Measurements from ENCODE around the gene TCF3. TPM values are rescaled to one million over a fixed set of nuclear protein-coding genes. Genes with fewer than 3 reads are reported as not detected.

The TCF3 gene
- total RNA-seq, 1 experiment from 2014 or later: 304 TPM

DNA sequence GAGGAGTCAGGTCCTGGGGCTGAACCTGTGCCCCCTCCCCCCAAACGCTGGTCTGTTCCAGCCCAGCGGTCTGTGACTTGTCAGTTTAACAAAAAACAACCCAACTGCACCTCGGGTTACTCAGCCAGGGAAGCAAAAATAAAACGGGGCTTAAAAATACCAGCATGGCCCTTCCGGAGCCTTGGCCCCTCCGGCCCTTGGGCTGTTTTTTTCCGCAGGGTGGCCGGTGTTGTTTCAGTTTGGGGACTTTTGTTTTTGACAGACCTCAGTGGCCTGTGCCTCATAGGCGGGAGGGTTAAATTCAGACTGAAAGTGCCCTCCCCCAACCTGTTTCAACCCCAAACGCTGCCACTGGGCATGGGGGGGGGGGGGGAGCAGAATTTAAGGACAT lies 4.0 kb downstream of the TCF3 start:
- peaks cover 8% of the 10 kb centered on the region for H3K23me2 ChIP-seq (ENCODE audit: insufficient read length, low read depth, low read length, poor library complexity, severe bottlenecking)
- no peak overlapping the region for H3K4me2 ChIP-seq (ENCODE audit: insufficient read depth, insufficient read length, low read length)
- H3K36me3 Mint-ChIP-seq (ENCODE audit: insufficient read depth in 1 of 3, low read depth in 3 of 3): peaks cover 28 to 62% (median 46%) of the 10 kb centered on the region in 3 experiments
- no peak overlapping the region for H3K56ac ChIP-seq (ENCODE audit: insufficient read length, low read depth, low read length)
- WGBS (ENCODE audit: extremely low coverage, insufficient read length, low lambda C conversion rate): no CpG with 5 or more reads among the region's 10 CpGs
- H2AK5ac ChIP-seq (ENCODE audit: insufficient read length, low read length): no peak overlapping the region
- H4K91ac ChIP-seq (ENCODE audit: insufficient read length, low read depth, low read length): no peak overlapping the region
- no peak overlapping the region for H2BK12ac ChIP-seq (ENCODE audit: insufficient read length, low read depth, low read length)
- DNase-seq: no peak
- no peak overlapping the region for H3T11ph ChIP-seq (ENCODE audit: low read length)
- no peak overlapping the region for H2BK5ac ChIP-seq (ENCODE audit: insufficient read length, low read length)
- H3K4me3 Mint-ChIP-seq: no peak overlapping the region
- H3K79me2 ChIP-seq (ENCODE audit: insufficient read depth, low read length): peaks cover 9% of the 10 kb centered on the region; the same call in 1 of the 2 replicates
- H3K4me1 ChIP-seq (ENCODE audit: insufficient read depth, low read length): no peaks in the 10 kb centered on the region
- H3K23ac ChIP-seq (ENCODE audit: insufficient read length, low read depth, low read length): no peak overlapping the region
- H4K5ac ChIP-seq (ENCODE audit: insufficient read length, low read depth, low read length): no peak overlapping the region
- no peaks in the 10 kb centered on the region for H3K9me3 ChIP-seq (ENCODE audit: control insufficient read depth, low read depth, low read length)
- H3K9me3 Mint-ChIP-seq: peaks cover 0 to 2% of the 10 kb centered on the region in 2 experiments; a peak in 2 of 5 replicates
- peaks cover 10 to 18% of the 10 kb centered on the region in 2 experiments for H3K4me1 Mint-ChIP-seq
- TF ChIP-seq, protein P1, sequence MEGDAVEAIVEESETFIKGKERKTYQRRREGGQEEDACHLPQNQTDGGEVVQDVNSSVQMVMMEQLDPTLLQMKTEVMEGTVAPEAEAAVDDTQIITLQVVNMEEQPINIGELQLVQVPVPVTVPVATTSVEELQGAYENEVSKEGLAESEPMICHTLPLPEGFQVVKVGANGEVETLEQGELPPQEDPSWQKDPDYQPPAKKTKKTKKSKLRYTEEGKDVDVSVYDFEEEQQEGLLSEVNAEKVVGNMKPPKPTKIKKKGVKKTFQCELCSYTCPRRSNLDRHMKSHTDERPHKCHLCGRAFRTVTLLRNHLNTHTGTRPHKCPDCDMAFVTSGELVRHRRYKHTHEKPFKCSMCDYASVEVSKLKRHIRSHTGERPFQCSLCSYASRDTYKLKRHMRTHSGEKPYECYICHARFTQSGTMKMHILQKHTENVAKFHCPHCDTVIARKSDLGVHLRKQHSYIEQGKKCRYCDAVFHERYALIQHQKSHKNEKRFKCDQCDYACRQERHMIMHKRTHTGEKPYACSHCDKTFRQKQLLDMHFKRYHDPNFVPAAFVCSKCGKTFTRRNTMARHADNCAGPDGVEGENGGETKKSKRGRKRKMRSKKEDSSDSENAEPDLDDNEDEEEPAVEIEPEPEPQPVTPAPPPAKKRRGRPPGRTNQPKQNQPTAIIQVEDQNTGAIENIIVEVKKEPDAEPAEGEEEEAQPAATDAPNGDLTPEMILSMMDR (conservative IDR thresholded peaks at IDR 0.05): no peak
- no peak overlapping the region for H2AFZ ChIP-seq (ENCODE audit: low read length)
- H2BK120ac ChIP-seq (ENCODE audit: low read depth, low read length, poor library complexity, severe bottlenecking): no peak overlapping the region
- H3K79me1 ChIP-seq (ENCODE audit: insufficient read depth, low read depth, low read length, poor library complexity, severe bottlenecking): peaks cover 9% of the 10 kb centered on the region
- H3K4ac ChIP-seq (ENCODE audit: low read depth, low read length): no peak overlapping the region
- H4K20me1 ChIP-seq (ENCODE audit: control insufficient read depth, insufficient read depth, insufficient read length): no peaks in the 10 kb centered on the region
- H4K8ac ChIP-seq (replicated peaks; ENCODE audit: insufficient read length, low read depth, low read length): no peak overlapping the region
- no peak overlapping the region for H3K27ac Mint-ChIP-seq
- no peak overlapping the region for H2BK20ac ChIP-seq (ENCODE audit: low read depth, low read length, poor library complexity, severe bottlenecking)
- no peak overlapping the region for H2BK15ac ChIP-seq (ENCODE audit: low read depth, low read length)
- no peak overlapping the region for H3K9ac ChIP-seq (ENCODE audit: extremely low read depth, insufficient read length, low read length)
- peaks cover 2% of the 10 kb centered on the region; the same call in 1 of the 2 replicates for H3K27me3 Mint-ChIP-seq (ENCODE audit: low read depth)
- no peaks in the 10 kb centered on the region for H3K27me3 ChIP-seq (ENCODE audit: insufficient read depth, low read length)
- H3K27ac ChIP-seq (ENCODE audit: insufficient read length, low read depth, low read length): no peak overlapping the region
- H3K18ac ChIP-seq (ENCODE audit: insufficient read length, low read depth, low read length): no peak overlapping the region
- no peak overlapping the region for H3K14ac ChIP-seq (ENCODE audit: insufficient read depth, low read length)

Measured in H9 (cell line).